Limb (tissue), 2 donors: ENCODE data around the gene TRPM3.
"Not testable (repeated sequence)": the region's sequence is repeated elsewhere in the genome, so short reads cannot be mapped to it uniquely, and the experiment has no call there.

Experiments
- DNase-seq, 2 donors: peaks; one replicate each; pipeline ENCODE4 v3.0.0-alpha.2; 2016; ENCODE audit errors: extremely low spot score in 2 of 2

Gene TRPM3

GRCh38 chr9:71001780-71002386, 119.5 kb downstream of the TRPM3 start:
- DNase-seq: no peak

DNA sequence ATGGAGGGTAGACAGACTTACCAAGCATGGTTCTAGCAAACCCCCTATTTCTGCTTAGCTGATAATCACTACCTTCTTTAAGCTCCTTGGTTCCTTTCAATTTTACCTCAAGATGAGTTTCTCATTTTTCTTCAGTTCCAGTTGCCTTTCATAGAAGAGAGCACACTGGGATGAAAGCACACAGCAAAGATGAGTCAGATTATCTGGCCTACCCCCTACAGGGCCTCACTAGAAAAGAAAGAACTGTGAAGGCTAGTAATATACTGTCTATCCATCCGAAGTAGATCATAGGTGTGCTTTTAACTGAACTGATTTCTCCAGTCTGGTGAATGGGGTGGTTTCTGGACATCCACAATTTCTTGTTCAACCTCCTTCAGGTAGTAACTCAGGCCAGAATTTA, 122.5 kb downstream of the TRPM3 start:
- DNase-seq: no peak

- DNase-seq: no peak
These were observed 125.9 kb downstream of the TRPM3 start for GRCh38 chr9:70995511-70995910.

DNA sequence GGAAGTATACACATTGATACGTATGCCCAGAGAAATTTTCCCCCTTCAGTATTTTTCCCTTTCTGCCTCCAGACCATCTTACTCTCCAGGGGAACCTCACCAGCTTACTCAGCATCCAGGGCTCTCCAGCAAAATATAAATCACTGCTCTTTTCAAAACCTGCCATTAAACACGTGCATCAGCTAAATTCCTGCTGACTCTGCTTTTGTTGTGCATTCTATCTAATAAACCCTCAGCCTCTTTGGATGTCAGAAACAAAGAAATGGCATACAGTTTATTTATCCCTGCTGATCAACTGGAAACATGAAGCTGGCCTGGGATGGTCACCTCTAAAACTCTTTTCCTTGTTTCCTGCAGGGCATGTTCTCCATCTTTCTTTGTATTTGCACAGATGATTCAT, 126.8 kb downstream of the TRPM3 start:
- DNase-seq: no peak

GRCh38 chr9:70988551-70988950, 132.9 kb downstream of the TRPM3 start:
- no peak for DNase-seq

DNA sequence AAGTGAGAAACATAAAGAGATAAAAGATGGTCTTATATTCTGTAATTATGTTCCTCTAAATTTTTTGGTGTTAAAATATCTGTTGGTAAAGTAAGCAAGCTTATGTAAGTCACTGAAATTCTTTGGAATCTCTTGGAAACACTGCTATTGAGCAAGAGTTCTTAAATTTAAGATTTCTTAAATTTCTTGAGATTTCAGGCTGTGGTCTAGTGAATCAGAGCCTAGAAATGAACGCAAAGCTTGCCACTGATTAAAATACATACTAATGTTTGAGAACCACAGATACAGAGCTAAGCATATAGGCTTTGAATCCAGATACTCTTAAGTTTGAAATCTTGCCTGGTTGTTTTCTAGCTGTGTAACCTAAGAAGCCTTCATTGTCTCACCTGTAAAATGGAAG, 133.4 kb downstream of the TRPM3 start:
- no peak for DNase-seq

DNA sequence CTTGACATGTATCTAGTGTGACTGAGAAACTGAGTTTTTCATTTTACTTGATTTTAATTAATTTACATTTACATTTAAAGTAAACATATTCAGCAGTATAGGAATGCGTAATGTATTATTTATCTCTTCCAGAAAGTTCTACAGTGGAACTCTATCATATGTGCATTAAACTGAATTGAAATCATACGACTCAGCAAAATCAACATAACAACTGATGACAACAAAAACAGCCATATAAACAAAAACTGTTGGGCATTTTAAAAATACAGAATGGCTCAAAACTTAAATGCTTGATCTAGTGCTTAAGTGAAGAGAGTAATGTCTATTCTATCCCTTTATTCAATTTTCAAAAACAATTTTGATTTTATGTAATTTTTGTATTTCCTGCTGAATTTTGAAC, 134.4 kb downstream of the TRPM3 start:
- DNase-seq: no peak

DNA sequence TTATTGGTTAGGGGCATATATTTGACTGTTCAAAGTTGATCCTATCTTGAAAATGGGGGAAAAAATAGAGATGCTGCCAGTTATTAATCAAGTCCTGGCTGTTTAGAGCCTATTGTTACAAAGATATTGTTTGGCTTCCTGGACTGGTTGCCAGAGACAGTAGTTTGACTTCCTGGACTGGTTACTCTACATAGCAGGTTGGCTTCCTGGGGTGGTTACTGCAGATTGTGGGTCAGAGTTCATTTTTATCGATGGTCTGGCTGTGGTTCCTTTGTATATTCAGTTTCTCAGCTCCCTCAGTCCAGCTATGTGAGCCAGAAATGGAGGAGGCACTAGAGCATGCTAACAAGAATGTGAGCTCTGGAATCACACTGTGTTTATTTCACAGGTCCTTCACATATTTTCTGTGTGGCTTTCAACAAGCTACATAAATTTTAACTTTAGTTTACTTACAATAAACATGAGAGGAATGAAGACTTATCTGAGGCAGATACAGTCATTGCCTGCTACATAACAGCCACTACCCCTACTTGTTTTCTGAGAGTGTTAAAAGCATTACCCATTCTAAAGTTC, 137.6 kb downstream of the TRPM3 start:
- DNase-seq: no peak

GRCh38 chr9:70981312-70981711, 140.1 kb downstream of the TRPM3 start:
- DNase-seq: no peak

GRCh38 chr9:70979966-70980365, 141.5 kb downstream of the TRPM3 start:
- DNase-seq: no peak

- no peak for DNase-seq
These were observed 143.3 kb downstream of the TRPM3 start for GRCh38 chr9:70978085-70978484.

DNA sequence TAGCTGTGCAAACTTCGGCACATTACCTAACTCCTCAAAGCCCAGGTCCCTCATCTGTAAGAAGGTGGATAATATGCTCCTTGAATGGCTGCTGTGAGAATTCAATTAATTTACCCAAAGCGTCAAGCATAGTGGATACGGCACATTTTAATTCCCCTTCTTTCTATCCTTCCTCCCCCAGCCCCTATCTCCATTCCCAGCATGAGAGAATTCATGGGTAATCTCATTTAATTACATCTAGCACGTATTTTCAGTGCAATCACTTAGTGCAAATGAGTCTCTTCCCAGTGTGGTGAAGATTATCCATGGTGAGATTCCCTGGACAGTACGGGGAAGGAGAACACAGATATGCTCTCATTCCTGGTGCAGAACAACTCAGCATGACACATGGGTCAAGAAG, 145.6 kb downstream of the TRPM3 start:
- no peak for DNase-seq

DNA sequence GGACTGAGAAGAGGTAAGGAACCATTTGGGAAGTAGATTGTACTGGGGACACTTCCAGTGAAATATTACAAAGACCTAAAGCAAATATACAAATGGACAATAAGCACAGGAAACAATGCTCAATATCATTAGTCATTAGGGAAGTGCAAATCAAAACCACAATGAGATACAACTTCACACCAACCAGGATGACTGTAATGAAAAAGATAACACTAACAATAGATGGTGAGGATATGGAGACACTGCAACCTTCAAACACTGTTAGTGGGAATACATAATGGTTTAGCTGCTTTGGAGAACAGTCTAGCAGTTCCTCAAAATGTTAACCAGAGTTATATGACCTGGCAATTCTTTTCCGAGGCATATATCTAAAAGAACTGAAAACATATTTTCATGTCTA, 149.7 kb downstream of the TRPM3 start:
- no peak for DNase-seq

GRCh38 chr9:70966380-70966779, 155.0 kb downstream of the TRPM3 start:
- not testable (repeated sequence) for DNase-seq

- DNase-seq: no peak
These were observed 156.6 kb downstream of the TRPM3 start for GRCh38 chr9:70964861-70965260.

- DNase-seq: no peak
These were observed 157.9 kb downstream of the TRPM3 start for GRCh38 chr9:70963554-70963953.

DNA sequence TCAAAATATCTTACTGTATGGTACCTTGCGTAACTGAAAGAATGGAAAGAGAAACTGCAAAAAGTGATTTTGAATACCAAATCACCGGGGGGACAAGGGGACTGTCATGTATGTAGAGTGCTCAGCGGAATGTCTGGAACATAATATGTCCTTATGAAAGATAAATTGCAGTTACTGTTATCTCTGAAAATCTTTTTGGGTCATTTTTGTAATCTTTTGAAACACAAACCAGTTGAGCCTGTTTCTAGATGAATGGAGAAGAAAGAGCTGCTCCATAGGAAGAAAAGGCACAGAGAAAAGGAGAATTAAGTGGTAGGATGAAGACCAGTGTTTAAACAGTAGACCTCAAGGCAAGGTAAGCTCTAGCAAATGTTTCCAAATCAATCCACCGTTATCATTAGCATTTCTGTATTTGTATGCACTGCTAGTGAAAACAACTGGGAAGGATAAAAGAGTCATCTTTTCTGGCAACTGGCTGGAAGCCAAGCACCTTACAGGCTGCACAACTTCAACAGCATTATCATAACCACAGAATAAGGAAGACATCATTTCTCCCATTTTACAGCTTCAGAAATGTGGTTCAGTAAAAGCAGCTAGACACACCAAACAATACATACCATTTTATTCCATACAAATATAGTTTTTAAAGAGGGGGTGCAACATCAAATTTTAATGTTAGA, 158.5 kb downstream of the TRPM3 start:
- DNase-seq: no peak

GRCh38 chr9:70959366-70959765, 162.1 kb downstream of the TRPM3 start:
- no peak for DNase-seq

DNA sequence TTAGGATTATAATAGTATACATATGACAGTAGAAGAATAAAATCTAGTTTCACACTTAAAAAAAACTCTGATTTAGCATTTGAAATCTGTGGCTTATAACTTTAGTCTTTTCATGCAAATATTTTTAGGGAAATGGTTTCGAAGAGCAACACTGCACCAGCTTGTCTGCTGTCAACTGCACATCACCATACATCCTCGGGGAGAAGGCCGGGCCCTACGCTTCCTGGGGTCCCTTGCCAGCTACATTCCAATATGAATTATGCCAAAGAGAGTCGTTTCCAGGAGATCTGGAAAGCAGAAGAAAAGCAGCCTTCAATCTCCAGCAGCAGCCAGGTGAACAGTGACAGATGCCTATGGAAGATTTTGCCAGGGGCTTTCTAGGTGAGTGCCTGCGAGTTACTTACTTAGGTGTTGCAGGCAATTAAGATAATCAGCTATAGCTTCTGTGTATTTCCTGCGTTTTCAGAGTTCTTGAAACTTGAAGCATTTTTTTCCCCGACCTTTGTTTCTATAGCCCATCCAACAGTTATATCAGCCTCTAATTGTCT, 166.8 kb downstream of the TRPM3 start:
- DNase-seq: no peak

GRCh38 chr9:70954126-70954525, 167.3 kb downstream of the TRPM3 start:
- no peak for DNase-seq

GRCh38 chr9:70951749-70952727, 169.4 kb downstream of the TRPM3 start:
- DNase-seq: no peak

GRCh38 chr9:70950270-70950669, 171.2 kb downstream of the TRPM3 start:
- no peak for DNase-seq
